Fibroblast of lung (primary cell): ENCODE data around the gene SYNDIG1.

Source experiments
- CTCF ChIP-seq, 2 donors: IDR thresholded peaks in 1 of 2; conservative IDR thresholded peaks in 1 of 2; 1 replicate in 1 of 2; 2 replicates in 1 of 2; pipeline ENCODE4 v1.5.1; 2011 to 2012; ENCODE audit warnings: low read length in 2 of 2, control low read depth in 1 of 2, inconsistent platforms in 1 of 2, low read depth in 1 of 2, mild to moderate bottlenecking in 1 of 2
- EZH2 ChIP-seq: IDR thresholded peaks from 2 replicates; pipeline ENCODE4 v1.5.1; 2012; ENCODE audit warnings: low read length, control low read depth, mild to moderate bottlenecking; ENCODE audit errors: missing control alignments

- TF ChIP-seq CTCF (conservative IDR thresholded peaks at IDR 0.05 in 1 of 2, IDR thresholded peaks at IDR 0.05 in 1 of 2; ENCODE audit: low read depth in 1 of 2, low read length in 2 of 2) (no peak), EZH2 (no peak)
Measured at GRCh38 chr20:24490598-24490997, 21.2 kb downstream of the SYNDIG1 start.
